Keratinocyte (primary cell): ENCODE results near the gene ESRRG. TPM values are rescaled to one million over a fixed set of nuclear protein-coding genes. Genes with fewer than 3 reads are reported as not detected.

ENCODE experiments used
- DNase-seq: peaks from one replicate; pipeline ENCODE4 v3.0.0-alpha.2; 2011; ENCODE audit warnings: low read depth, missing footprints, low spot score
- FAIRE-seq: peaks from 2 replicates; lab custom pipeline; 2011; peaks lifted over from hg19 to GRCh38; lab: Jason Lieb, UNC
- H2AFZ ChIP-seq: 2 replicates; pipeline ENCODE4 v1.6.0; 2012; ENCODE audit warnings: low read length, control low read depth, inconsistent platforms; ENCODE audit not compliant: control insufficient read depth
- H3K27ac ChIP-seq: 2 replicates; pipeline ENCODE4 v1.5.1; 2011; ENCODE audit warnings: low read length; ENCODE audit not compliant: control insufficient read depth, insufficient read depth
- H3K27me3 ChIP-seq: 3 replicates; pipeline ENCODE4 v1.6.0; 2011; ENCODE audit warnings: low read length; ENCODE audit not compliant: control insufficient read depth, insufficient read depth; ENCODE audit errors: extremely low read depth
- H3K36me3 ChIP-seq, 2 experiments: 2 replicates in 1 of 2; 3 replicates in 1 of 2; pipeline ENCODE4 v1.5.1; 2011; ENCODE audit warnings: low read length in 2 of 2, mild to moderate bottlenecking in 1 of 2; ENCODE audit not compliant: control insufficient read depth in 2 of 2, insufficient read depth in 2 of 2; ENCODE audit errors: extremely low read depth in 1 of 2
- H3K4me1 ChIP-seq: 3 replicates; pipeline ENCODE4 v1.5.1; 2011; ENCODE audit warnings: low read length; ENCODE audit not compliant: control insufficient read depth, insufficient read depth; ENCODE audit errors: extremely low read depth
- H3K4me2 ChIP-seq: 3 replicates; pipeline ENCODE4 v1.6.0; 2011; ENCODE audit warnings: low read depth, low read length; ENCODE audit not compliant: control insufficient read depth, insufficient read depth; ENCODE audit errors: extremely low read depth
- H3K4me3 ChIP-seq, 3 experiments: fragments of 200-600 bp in 1 of 3; sonication (generic) in 1 of 3; 2 replicates in 2 of 3; 3 replicates in 1 of 3; pipeline ENCODE4 v1.5.1; 2011 to 2016; ENCODE audit warnings: low read length in 3 of 3, mild to moderate bottlenecking in 3 of 3, control low read depth in 2 of 3, inconsistent platforms in 1 of 3, low read depth in 1 of 3, mixed read lengths in 1 of 3, mixed run types in 1 of 3, moderate library complexity in 1 of 3; ENCODE audit not compliant: control insufficient read depth in 2 of 3, insufficient read depth in 2 of 3; ENCODE audit errors: extremely low read depth in 1 of 3
- H3K79me2 ChIP-seq: 2 replicates; pipeline ENCODE4 v1.6.0; 2012; ENCODE audit warnings: low read length; ENCODE audit not compliant: control insufficient read depth, insufficient read depth
- H3K9ac ChIP-seq: 3 replicates; pipeline ENCODE4 v1.6.0; 2011; ENCODE audit warnings: low read length; ENCODE audit not compliant: control insufficient read depth, insufficient read depth; ENCODE audit errors: extremely low read depth
- H3K9me1 ChIP-seq: 3 replicates; pipeline ENCODE4 v1.6.0; 2011; ENCODE audit warnings: low read length; ENCODE audit not compliant: control insufficient read depth, insufficient read depth; ENCODE audit errors: extremely low read depth
- H3K9me3 ChIP-seq: 2 replicates; pipeline ENCODE4 v1.5.1; 2012; ENCODE audit warnings: low read depth, low read length; ENCODE audit not compliant: control insufficient read depth
- H4K20me1 ChIP-seq: 3 replicates; pipeline ENCODE4 v1.6.0; 2011; ENCODE audit warnings: low read length; ENCODE audit not compliant: control insufficient read depth, insufficient read depth; ENCODE audit errors: extremely low read depth
- CTCF ChIP-seq, 3 experiments: IDR thresholded peaks in 1 of 3; conservative IDR thresholded peaks in 1 of 3; optimal IDR thresholded peaks in 1 of 3; 2 replicates in 2 of 3; 3 replicates in 1 of 3; pipeline versions ENCODE3 to v1.5.1; 2011; ENCODE audit warnings: low read length in 3 of 3, mild to moderate bottlenecking in 3 of 3, moderate library complexity in 2 of 3, control low read depth in 1 of 3, inconsistent platforms in 1 of 3; ENCODE audit not compliant: insufficient read depth in 2 of 3; ENCODE audit errors: extremely low read depth in 1 of 3
- EZH2 ChIP-seq: IDR thresholded peaks from one replicate; pipeline ENCODE4 v1.6.1; 2012; ENCODE audit warnings: inconsistent platforms, mild to moderate bottlenecking, low read length, moderate library complexity
- dilution Hi-C: fragments of 300-500 bp; cut with MboI; formaldehyde crosslinking; loops from one replicate; pipeline ENCODE4 v1.7.0; 2020; ENCODE audit warnings: low sequenced_read_pairs; ENCODE audit not compliant: extremely low pct_ligation_motif_present
- polyA plus RNA-seq, 5 experiments: library from polyadenylated mRNA; depleted of rRNA in 3 of 5; stranded (reverse) in 3 of 5; stranded (forward) in 1 of 5; unstranded in 1 of 5; fragments of >200 nt; gene quantifications; 1 replicate in 1 of 5; 2 replicates in 3 of 5; 3 replicates in 1 of 5; pipeline versions ENCODE4 v1.2.1 to v1.2.3, GENCODE V29; 2011 to 2012; ENCODE audit warnings: missing spikeins in 2 of 5, low read depth in 1 of 5, low replicate concordance in 1 of 5

The ESRRG gene
- polyA plus RNA-seq, 1 donor (not counting 4 experiments of a cell fraction or from before 2014, with no cell fraction given), result 0.08 TPM

GRCh38 chr1:216721863-216722262 is 1.4 kb downstream of the ESRRG start:
- Histone ChIP-seq H4K20me1 (no peaks in the 10 kb centered on the region), H2AFZ (no peak overlapping the region), H3K79me2 (no peaks in the 10 kb centered on the region), H3K4me1 (peaks cover 5% of the 10 kb centered on the region), H3K36me3 (no peaks in the 10 kb centered on the region), H3K4me3 (no peak overlapping the region), H3K4me2 (no peak overlapping the region), H3K27me3 (peaks cover 24% of the 10 kb centered on the region), H3K27ac (no peak overlapping the region), H3K9me1 (no peaks in the 10 kb centered on the region), H3K9ac (no peak overlapping the region), H3K9me3 (no peaks in the 10 kb centered on the region)
- FAIRE-seq (no peak), DNase-seq (no peak)
- TF ChIP-seq EZH2 (no peak), CTCF (optimal IDR thresholded peaks at IDR 0.05 in 1 of 3, IDR thresholded peaks at IDR 0.05 in 1 of 3, conservative IDR thresholded peaks at IDR 0.05 in 1 of 3; ENCODE audit: extremely low read depth in 1 of 3, insufficient read depth in 2 of 3, low read length in 3 of 3) (no peak)
- dilution Hi-C loops, result no loop called here

GRCh38 chr1:216721062-216721461 is 2.2 kb downstream of the ESRRG start:
- no peak overlapping the region for H2AFZ ChIP-seq
- TF ChIP-seq CTCF (optimal IDR thresholded peaks at IDR 0.05 in 1 of 3, IDR thresholded peaks at IDR 0.05 in 1 of 3, conservative IDR thresholded peaks at IDR 0.05 in 1 of 3; ENCODE audit: extremely low read depth in 1 of 3, insufficient read depth in 2 of 3, low read length in 3 of 3) (no peak), EZH2 (no peak)
- H3K9me3 ChIP-seq, result no peaks in the 10 kb centered on the region
- H3K79me2 ChIP-seq, result no peaks in the 10 kb centered on the region
- H3K9me1 ChIP-seq, result no peaks in the 10 kb centered on the region
- H3K4me2 ChIP-seq, result no peak overlapping the region
- H3K9ac ChIP-seq, result no peak overlapping the region
- DNase-seq (no peak), FAIRE-seq (no peak)
- dilution Hi-C loops, result no loop called here
- peaks cover 5% of the 10 kb centered on the region for H3K4me1 ChIP-seq
- no peaks in the 10 kb centered on the region for H3K36me3 ChIP-seq
- no peak overlapping the region for H3K4me3 ChIP-seq
- H4K20me1 ChIP-seq, result no peaks in the 10 kb centered on the region
- H3K27ac ChIP-seq, result no peak overlapping the region
- peaks cover 24% of the 10 kb centered on the region for H3K27me3 ChIP-seq
